CD4-positive, alpha-beta T cell (primary cell): Measurements from ENCODE around the gene HNRNPA1. TPM values are rescaled to one million over a fixed set of nuclear protein-coding genes. Genes with fewer than 3 reads are reported as not detected.

Source experiments
- ATAC-seq: fragments of 200-7000 bp; cut with Tn5 transposase; one replicate; pipeline ENCODE4 v1.10.0; 2022; ENCODE audit warnings: mild to moderate bottlenecking; ENCODE audit not compliant: poor library complexity
- CTCF ChIA-PET: fragments of 350-600 bp; sonication (Branson Sonifier 250); formaldehyde crosslinking; loops from one replicate; lab custom pipeline; 2021; ENCODE audit warnings: antibody characterized with exemption, inconsistent platforms; lab: Charles Lee
- POLR2A ChIA-PET: fragments of 350-600 bp; sonication (Branson Sonifier 250); formaldehyde crosslinking; loops from one replicate; lab custom pipeline; 2021; ENCODE audit warnings: antibody characterized with exemption, inconsistent platforms; lab: Charles Lee
- DNase-seq, 14 experiments: peaks; one replicate each; pipeline ENCODE4 v3.0.0-alpha.2; 2013 to 2020; ENCODE audit warnings: mixed read lengths in 2 of 14
- H3K27ac ChIP-seq, 2 donors: one replicate each; pipeline versions ENCODE4 v1.5.1 to v1.7.0; 2013; ENCODE audit warnings: low read length in 2 of 2, low read depth in 1 of 2, mild to moderate bottlenecking in 1 of 2
- H3K27me3 ChIP-seq, 2 experiments: 1 replicate in 1 of 2; 2 replicates in 1 of 2; pipeline versions ENCODE4 v1.6.1 to v1.7.0; 2013; ENCODE audit warnings: low read length in 2 of 2, control low read depth in 1 of 2, mild to moderate bottlenecking in 1 of 2, moderate library complexity in 1 of 2; ENCODE audit not compliant: insufficient read depth in 2 of 2, control insufficient read depth in 1 of 2
- H3K36me3 ChIP-seq: one replicate; pipeline ENCODE4 v1.6.1; 2013; ENCODE audit warnings: low read length, control low read depth; ENCODE audit not compliant: insufficient read depth
- H3K4me1 ChIP-seq: one replicate; pipeline ENCODE4 v1.6.1; 2013; ENCODE audit warnings: low read length, control low read depth; ENCODE audit not compliant: insufficient read depth
- H3K4me3 ChIP-seq: one replicate; pipeline ENCODE4 v1.5.1; 2013; ENCODE audit warnings: mild to moderate bottlenecking, low read length, moderate library complexity
- H3K9me3 ChIP-seq, 2 experiments: 1 replicate in 1 of 2; 2 replicates in 1 of 2; pipeline versions ENCODE4 v1.6.1 to v1.7.0; 2013; ENCODE audit warnings: low read length in 2 of 2, mild to moderate bottlenecking in 2 of 2, control low read depth in 1 of 2, moderate library complexity in 1 of 2; ENCODE audit not compliant: control insufficient read depth in 1 of 2, insufficient read depth in 1 of 2
- H3K27ac Mint-ChIP-seq: one replicate; pipeline ENCODE4 v1.8.0; 2020; ENCODE audit warnings: mixed read lengths
- H3K27me3 Mint-ChIP-seq: one replicate; pipeline ENCODE4 v1.8.0; 2021; ENCODE audit warnings: mixed read lengths
- H3K36me3 Mint-ChIP-seq: one replicate; pipeline ENCODE4 v1.8.0; 2021; ENCODE audit warnings: low read depth, mixed read lengths
- H3K4me1 Mint-ChIP-seq: one replicate; pipeline ENCODE4 v1.8.0; 2021; ENCODE audit warnings: low read depth, mixed read lengths
- H3K4me3 Mint-ChIP-seq: one replicate; pipeline ENCODE4 v1.8.0; 2020; ENCODE audit warnings: mild to moderate bottlenecking, mixed read lengths
- H3K9me3 Mint-ChIP-seq: one replicate; pipeline ENCODE4 v1.8.0; 2020; ENCODE audit warnings: mixed read lengths
- CTCF ChIP-seq: fragments of 200-600 bp; IDR thresholded peaks from one replicate; pipeline ENCODE4 v1.8.0; 2022; ENCODE audit warnings: antibody characterized with exemption, mild to moderate bottlenecking
- intact Hi-C, 2 experiments: fragments of 100-400 bp; cut with DNase I in 1 of 2; cut with micrococcal nuclease in 1 of 2; formaldehyde crosslinking; loops; one replicate each; pipeline versions ENCODE4 v1.15.1 to v1.9.0; 2023 to 2025; cut with DNase I, micrococcal nuclease
- total RNA-seq, 174 experiments: library from RNA in 2 of 174; stranded (reverse) in 2 of 174; gene quantifications; one replicate each; pipeline ENCODE4 v1.2.3 and lab custom pipeline; 2021 to 2026

The HNRNPA1 gene
- total RNA-seq, 2 experiments from 2014 or later = 1,969 to 1,994 TPM

- Mint-ChIP-seq H3K27ac (peak overlapping the region; percentile 80), H3K9me3 (no peaks in the 10 kb centered on the region), H3K27me3 (no peaks in the 10 kb centered on the region), H3K36me3 (peaks cover 14% of the 10 kb centered on the region), H3K4me1 (peaks cover 60% of the 10 kb centered on the region), H3K4me3 (peak overlapping the region; percentile 6)
- intact Hi-C loops = no loop called here
- peak overlapping the region in 1 of 2 donors; percentile 61 for H3K27ac ChIP-seq
- no peak for ATAC-seq
- H3K27me3 ChIP-seq = no peaks in the 10 kb centered on the region
- CTCF ChIA-PET = no interaction called here
- no peak for TF ChIP-seq CTCF
- DNase-seq = no peak
- H3K9me3 ChIP-seq = no peaks in the 10 kb centered on the region
- H3K36me3 ChIP-seq = peaks cover 4% of the 10 kb centered on the region
- no peak overlapping the region for H3K4me3 ChIP-seq
- POLR2A ChIA-PET = interaction anchor here (0.8 kb wide), 1 partner anchor 28 kb away, joined by 4 read pairs; no protein-coding TSS in a partner anchor
- peaks cover 51% of the 10 kb centered on the region for H3K4me1 ChIP-seq
These were observed 50.9 kb downstream of the HNRNPA1 start for GRCh38 chr12:54331461-54331860.

- CTCF ChIA-PET = interaction anchor here (1.3 to 2.4 kb wide), 3 partner anchors 9 to 35 kb away, joined by 4 to 10 read pairs (median 6); partner anchors contain the start of gene COPZ1
- no peaks in the 10 kb centered on the region for H3K9me3 Mint-ChIP-seq
- Histone ChIP-seq H3K36me3 (peaks cover 4% of the 10 kb centered on the region), H3K27me3 (no peaks in the 10 kb centered on the region), H3K9me3 (no peaks in the 10 kb centered on the region), H3K4me3 (no peak overlapping the region), H3K27ac (no peak overlapping the region), H3K4me1 (peaks cover 47% of the 10 kb centered on the region)
- DNase-seq (no peak), ATAC-seq (no peak)
- POLR2A ChIA-PET = interaction anchor here (1.2 to 2.5 kb wide), 4 partner anchors 8 to 54 kb away, joined by 4 to 11 read pairs (median 8); partner anchors contain the start of genes CBX5, COPZ1 and HNRNPA1
- no peaks in the 10 kb centered on the region for H3K27me3 Mint-ChIP-seq
- intact Hi-C loops = no loop called here
- H3K27ac Mint-ChIP-seq = no peak overlapping the region
- H3K4me3 Mint-ChIP-seq = no peak overlapping the region
- peaks cover 55% of the 10 kb centered on the region for H3K4me1 Mint-ChIP-seq
- peaks cover 17% of the 10 kb centered on the region for H3K36me3 Mint-ChIP-seq
- TF ChIP-seq CTCF = no peak
These were observed 53.0 kb downstream of the HNRNPA1 start for GRCh38 chr12:54333420-54334034.

Other genes starting within 250 kb of the HNRNPA1 start
- gene HOXC5, start 247.7 kb upstream of the HNRNPA1 start, total RNA-seq = not detected
- not detected for gene HOXC4, start 226.9 kb upstream of the HNRNPA1 start, total RNA-seq
- gene SMUG1, start 91.7 kb upstream of the HNRNPA1 start, total RNA-seq = 1 to 10 TPM; 2.4 to 3.7 TPM
- 10 to 100 TPM; 38.8 to 38.9 TPM for gene CBX5, start 604 bp upstream of the HNRNPA1 start, total RNA-seq
- gene NFE2, start 20.3 kb downstream of the HNRNPA1 start, total RNA-seq = under 1 TPM in 1 of 2 experiments, not detected in 1; 0.20 TPM
- gene COPZ1, start 44.4 kb downstream of the HNRNPA1 start, total RNA-seq = 10 to 100 TPM; 31.2 to 33.9 TPM
- gene GPR84, start 83.8 kb downstream of the HNRNPA1 start, total RNA-seq = under 1 TPM; 0.27 to 0.53 TPM
- gene ZNF385A, start 104.0 kb downstream of the HNRNPA1 start, total RNA-seq = 1 to 10 TPM; 3.8 to 4.7 TPM
- gene ITGA5, start 138.5 kb downstream of the HNRNPA1 start, total RNA-seq = 100 to 1,000 TPM; 143 to 159 TPM
- gene GTSF1, start 192.9 kb downstream of the HNRNPA1 start, total RNA-seq = under 1 TPM in 1 of 2 experiments, not detected in 1; 0.58 TPM
- gene NCKAP1L, start 217.0 kb downstream of the HNRNPA1 start, total RNA-seq = 10 to 100 TPM; 78.1 to 85.2 TPM